HUES64 (cell line): Measurements from ENCODE around the gene GCKR.
"Not testable (repeated sequence)": the region's sequence is repeated elsewhere in the genome, so short reads cannot be mapped to it uniquely, and the experiment has no call there.

Experiments
- H3K27ac ChIP-seq: 2 replicates; pipeline ENCODE4 v1.7.0; 2013; ENCODE audit warnings: low read depth, low read length, inconsistent platforms
- H3K27me3 ChIP-seq: 2 replicates; pipeline ENCODE4 v1.6.1; 2013; ENCODE audit warnings: mild to moderate bottlenecking, low read length; ENCODE audit not compliant: insufficient read depth
- H3K36me3 ChIP-seq: 2 replicates; pipeline ENCODE4 v1.6.1; 2013; ENCODE audit warnings: mild to moderate bottlenecking, low read length; ENCODE audit not compliant: insufficient read depth
- H3K4me1 ChIP-seq: 2 replicates; pipeline ENCODE4 v1.6.1; 2013; ENCODE audit warnings: mild to moderate bottlenecking, low read length, moderate library complexity; ENCODE audit not compliant: insufficient read depth
- H3K4me3 ChIP-seq: 2 replicates; pipeline ENCODE4 v1.5.1; 2013; ENCODE audit warnings: mild to moderate bottlenecking, low read length, moderate library complexity
- H3K9ac ChIP-seq: 2 replicates; pipeline ENCODE4 v1.6.1; 2013; ENCODE audit warnings: mild to moderate bottlenecking, low read depth, low read length
- H3K9me3 ChIP-seq: 2 replicates; pipeline ENCODE4 v1.6.1; 2013; ENCODE audit warnings: low read depth, low read length; ENCODE audit not compliant: insufficient read depth
- WGBS: fragments of 150-250, 120-280 bp; methylation state at CpG from one replicate; pipeline ENCODE4 v1.1.7; 2013; ENCODE audit warnings: missing lambda C conversion rate; 5-methylcytosine and 5-hydroxymethylcytosine counted together

GCKR gene

DNA sequence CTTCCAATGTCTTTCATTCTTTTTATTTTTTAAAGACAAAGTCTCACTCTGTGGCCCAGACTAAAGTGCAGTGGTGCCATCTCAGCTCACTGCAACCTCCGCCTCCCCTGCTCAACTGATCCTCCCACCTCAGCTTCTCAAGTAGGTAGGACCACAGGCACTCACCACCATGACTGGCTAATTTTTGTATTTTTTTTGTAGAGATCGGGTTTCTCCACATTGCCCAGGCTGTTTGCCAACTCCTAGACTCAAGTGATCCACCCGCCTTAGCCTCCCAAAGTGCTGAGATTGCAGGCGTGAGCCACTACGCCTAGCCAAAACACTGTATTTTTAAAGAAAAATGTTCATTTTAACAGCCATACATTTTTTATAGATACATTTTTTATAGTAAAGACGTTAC lies 12.7 kb downstream of the GCKR start:
- Histone ChIP-seq H3K36me3 (no peaks in the 10 kb centered on the region), H3K9ac (no peak overlapping the region), H3K9me3 (no peaks in the 10 kb centered on the region), H3K27me3 (no peaks in the 10 kb centered on the region), H3K4me3 (no peak overlapping the region), H3K27ac (no peak overlapping the region), H3K4me1 (no peaks in the 10 kb centered on the region)
- WGBS: 81% methylated on average over 5 of the region's 6 CpGs

DNA sequence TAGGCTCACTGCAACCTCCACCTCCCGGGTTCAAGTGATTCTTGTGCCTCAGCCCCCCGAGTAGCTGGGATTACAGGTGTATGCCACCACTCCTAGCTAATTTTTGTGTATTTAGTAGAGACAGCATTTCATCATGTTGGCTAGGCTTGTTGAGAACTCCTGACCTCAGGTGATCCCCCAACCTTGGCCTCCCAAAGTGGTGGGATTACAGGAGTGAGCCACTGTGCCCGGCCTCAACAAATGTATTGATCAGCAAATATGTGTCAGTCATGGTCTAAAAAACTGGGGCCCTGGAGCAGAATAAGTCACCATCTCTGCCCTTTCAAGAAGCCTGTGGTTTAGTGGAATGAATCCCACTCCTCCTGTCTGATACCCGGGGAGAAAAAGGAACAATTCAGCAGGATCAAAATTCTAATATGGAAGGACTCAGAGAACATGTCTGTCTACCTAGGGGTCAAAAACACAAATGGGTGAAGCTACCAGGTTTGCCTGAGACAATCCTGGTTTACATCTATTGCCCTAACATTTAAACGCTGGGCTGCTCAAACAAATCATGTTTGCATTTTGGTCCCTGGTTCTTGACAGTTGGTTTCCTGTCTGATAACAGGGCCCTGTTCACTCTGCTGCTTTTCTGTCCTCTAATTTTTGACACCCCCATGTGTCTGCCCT lies 21.6 kb downstream of the GCKR start:
- no peaks in the 10 kb centered on the region for H3K9me3 ChIP-seq
- H3K9ac ChIP-seq: no peak overlapping the region
- 88% methylated on average over 5 of the region's 5 CpGs for WGBS
- no peak overlapping the region for H3K4me3 ChIP-seq
- H3K4me1 ChIP-seq: no peaks in the 10 kb centered on the region
- no peaks in the 10 kb centered on the region for H3K36me3 ChIP-seq
- no peaks in the 10 kb centered on the region for H3K27me3 ChIP-seq
- H3K27ac ChIP-seq: no peak overlapping the region

- no peaks in the 10 kb centered on the region for H3K4me1 ChIP-seq
- no peak overlapping the region for H3K9ac ChIP-seq
- 91% methylated on average over 4 of the region's 4 CpGs for WGBS
- no peak overlapping the region for H3K27ac ChIP-seq
- H3K36me3 ChIP-seq: no peaks in the 10 kb centered on the region
- H3K4me3 ChIP-seq: no peak overlapping the region
- H3K27me3 ChIP-seq: no peaks in the 10 kb centered on the region
- no peaks in the 10 kb centered on the region for H3K9me3 ChIP-seq
Measured at GRCh38 chr2:27518782-27519113, 22.1 kb downstream of the GCKR start.

DNA sequence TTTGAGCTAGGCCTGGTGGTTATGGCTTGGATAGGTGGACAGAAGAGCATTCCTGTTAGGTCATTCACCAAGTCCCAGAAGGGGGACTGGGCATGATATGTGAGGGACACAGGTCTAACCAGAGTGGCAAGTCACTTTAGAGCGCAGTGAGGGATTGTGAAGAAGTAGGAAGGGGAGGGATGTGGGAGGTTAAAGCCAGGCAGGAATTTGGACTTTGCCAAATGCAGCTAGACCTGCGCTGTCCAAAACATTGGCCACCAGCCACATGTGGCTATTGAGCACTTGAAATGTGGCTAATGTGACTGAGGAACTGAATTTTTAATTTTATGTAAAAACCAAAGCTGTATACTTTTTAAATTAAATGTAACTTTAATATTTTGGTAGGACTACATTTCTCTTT lies 23.7 kb downstream of the GCKR start:
- Histone ChIP-seq H3K27me3 (no peaks in the 10 kb centered on the region), H3K4me1 (no peaks in the 10 kb centered on the region), H3K9ac (no peak overlapping the region), H3K4me3 (no peak overlapping the region), H3K9me3 (no peaks in the 10 kb centered on the region), H3K36me3 (no peaks in the 10 kb centered on the region), H3K27ac (no peak overlapping the region)
- 94% methylated on average over 2 of the region's 2 CpGs for whole genome bisulfite sequencing

- no peak overlapping the region for H3K4me3 ChIP-seq
- H3K9ac ChIP-seq: no peak overlapping the region
- H3K36me3 ChIP-seq: no peaks in the 10 kb centered on the region
- no peaks in the 10 kb centered on the region for H3K27me3 ChIP-seq
- H3K4me1 ChIP-seq: no peaks in the 10 kb centered on the region
- H3K9me3 ChIP-seq: no peaks in the 10 kb centered on the region
- H3K27ac ChIP-seq: no peak overlapping the region
- WGBS: 94% methylated on average over 7 of the region's 7 CpGs
Measured at GRCh38 chr2:27522400-27522945, 25.8 kb downstream of the GCKR start.

GRCh38 chr2:27527182-27527581 lies 30.5 kb downstream of the GCKR start:
- H3K36me3 ChIP-seq: no peaks in the 10 kb centered on the region
- no peak overlapping the region for H3K9ac ChIP-seq
- no peaks in the 10 kb centered on the region for H3K9me3 ChIP-seq
- WGBS: 77% methylated on average over 3 of the region's 3 CpGs
- no peaks in the 10 kb centered on the region for H3K27me3 ChIP-seq
- no peak overlapping the region for H3K27ac ChIP-seq
- H3K4me3 ChIP-seq: no peak overlapping the region
- H3K4me1 ChIP-seq: no peaks in the 10 kb centered on the region

DNA sequence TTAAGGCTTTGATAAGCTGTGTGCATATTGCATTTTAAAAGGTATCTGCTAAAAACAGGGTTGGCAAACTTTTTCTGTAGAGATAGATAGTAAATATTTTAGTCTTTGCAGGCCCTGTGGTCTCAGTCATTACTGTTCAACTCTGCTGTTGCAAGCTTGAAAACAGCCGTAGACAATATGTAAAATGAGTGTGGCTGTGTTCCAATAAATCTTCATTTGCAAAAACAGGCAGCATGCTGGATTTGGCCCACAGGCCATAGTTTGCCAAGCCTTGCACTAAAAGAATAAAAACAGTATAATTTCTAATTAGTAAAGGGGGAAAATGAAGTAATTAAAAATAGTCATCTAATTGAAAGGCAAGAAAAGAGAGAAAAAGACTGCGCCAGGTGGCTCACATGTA lies 35.3 kb downstream of the GCKR start:
- Histone ChIP-seq H3K4me1 (no peaks in the 10 kb centered on the region), H3K9me3 (no peaks in the 10 kb centered on the region), H3K4me3 (no peak overlapping the region), H3K9ac (no peak overlapping the region), H3K36me3 (no peaks in the 10 kb centered on the region), H3K27ac (no peak overlapping the region), H3K27me3 (no peaks in the 10 kb centered on the region)
- 94% methylated on average over 2 of the region's 2 CpGs for WGBS

GRCh38 chr2:27537287-27537686 lies 40.6 kb downstream of the GCKR start:
- Histone ChIP-seq H3K27me3 (no peaks in the 10 kb centered on the region), H3K9me3 (no peaks in the 10 kb centered on the region), H3K27ac (no peak overlapping the region), H3K36me3 (no peaks in the 10 kb centered on the region), H3K4me1 (no peaks in the 10 kb centered on the region), H3K9ac (no peak overlapping the region), H3K4me3 (no peak overlapping the region)
- WGBS: 85% methylated on average over 4 of the region's 4 CpGs

DNA sequence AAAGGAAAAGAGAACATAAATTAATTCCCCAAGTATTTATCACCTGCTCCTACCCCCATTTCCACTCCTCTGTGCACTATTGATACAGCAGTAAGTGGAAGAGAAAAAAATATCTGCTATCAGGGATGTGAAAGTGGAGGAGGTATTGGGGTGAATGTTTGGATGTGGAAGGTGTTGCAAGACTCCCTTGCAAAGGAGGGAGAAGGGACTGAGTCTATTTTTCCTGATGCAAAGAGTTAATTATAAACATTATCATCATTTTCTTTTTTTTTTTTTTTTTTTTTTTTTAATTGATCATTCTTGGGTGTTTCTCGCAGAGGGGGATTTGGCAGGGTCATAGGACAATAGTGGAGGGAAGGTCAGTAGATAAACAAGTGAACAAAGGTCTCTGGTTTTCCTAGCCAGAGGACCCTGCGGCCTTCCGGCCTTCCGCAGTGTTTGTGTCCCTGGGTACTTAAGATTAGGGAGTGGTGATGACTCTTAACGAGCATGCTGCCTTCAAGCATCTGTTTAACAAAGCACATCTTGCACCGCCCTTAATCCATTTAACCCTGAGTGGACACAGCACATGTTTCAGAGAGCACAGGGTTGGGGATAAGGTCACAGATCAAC lies 42.3 kb downstream of the GCKR start:
- no CpG with 5 or more reads among the region's 6 CpGs for WGBS
- not testable (repeated sequence) for H3K4me1 ChIP-seq, H3K9ac ChIP-seq, H3K36me3 ChIP-seq, H3K9me3 ChIP-seq, H3K27ac ChIP-seq, H3K27me3 ChIP-seq, H3K4me3 ChIP-seq

DNA sequence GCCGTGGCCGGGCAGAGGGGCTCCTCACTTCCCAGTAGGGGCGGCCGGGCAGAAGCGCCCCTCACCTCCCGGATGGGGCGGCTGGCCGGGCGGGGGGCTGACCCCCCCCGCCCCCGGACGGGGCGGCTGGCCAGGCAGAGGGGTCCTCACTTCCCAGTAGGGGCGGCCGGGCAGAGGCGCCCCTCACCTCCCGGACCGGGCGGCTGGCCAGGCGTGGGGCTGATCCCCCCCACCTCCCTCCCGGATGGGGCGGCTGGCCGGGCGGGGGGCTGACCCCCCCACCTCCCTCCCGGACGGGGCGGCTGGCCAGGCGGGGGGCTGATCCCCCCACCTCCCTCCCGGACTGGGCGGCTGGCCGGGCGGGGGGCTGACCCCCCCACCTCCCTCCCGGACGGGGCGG lies 43.0 kb downstream of the GCKR start:
- H3K4me1 ChIP-seq, H3K9ac ChIP-seq, H3K4me3 ChIP-seq, H3K27ac ChIP-seq, H3K36me3 ChIP-seq, H3K9me3 ChIP-seq, H3K27me3 ChIP-seq: not testable (repeated sequence)
- WGBS: 88% methylated on average over 13 of the region's 35 CpGs

DNA sequence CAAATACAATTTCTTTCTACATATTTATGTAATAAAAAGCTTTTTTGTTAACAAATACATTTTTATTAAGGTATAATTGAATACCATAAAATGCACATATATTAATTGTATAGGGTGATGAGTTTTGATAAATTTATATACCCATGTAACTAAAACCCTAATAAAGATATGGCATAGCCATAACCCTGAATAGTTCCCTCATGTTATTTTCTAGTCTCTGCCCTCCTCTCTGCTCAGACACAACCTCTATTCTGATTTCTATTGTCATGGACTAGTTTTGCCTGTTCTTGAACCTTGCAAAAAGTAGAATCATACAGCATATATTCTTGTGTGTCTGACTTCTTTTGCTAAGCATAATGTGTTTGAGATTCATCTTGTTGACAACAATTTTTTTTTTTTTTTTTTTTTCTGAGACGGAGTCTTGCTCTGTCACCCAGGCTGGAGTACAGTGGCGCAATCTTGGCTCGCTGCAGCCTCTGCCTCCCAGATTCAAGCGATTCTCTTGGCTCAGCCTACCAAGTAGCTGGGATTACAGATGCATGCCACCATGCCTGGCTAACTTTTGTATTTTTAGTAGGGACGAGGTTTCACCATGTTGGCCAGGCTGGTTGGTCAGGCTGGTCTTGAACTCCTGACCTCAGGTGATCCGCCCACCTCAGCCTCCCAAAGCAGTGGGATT lies 47.6 kb downstream of the GCKR start:
- 98% methylated on average over 6 of the region's 6 CpGs for WGBS
- Histone ChIP-seq H3K9me3 (peaks cover 6% of the 10 kb centered on the region; the same call in 1 of the 2 replicates), H3K36me3 (no peaks in the 10 kb centered on the region), H3K4me3 (no peak overlapping the region), H3K4me1 (no peaks in the 10 kb centered on the region), H3K27ac (no peak overlapping the region), H3K9ac (no peak overlapping the region), H3K27me3 (no peaks in the 10 kb centered on the region)
